Epidermal melanocyte (primary cell): Measurements from ENCODE around the gene SUPT3H.

ENCODE experiments used
- DNase-seq: peaks from one replicate; pipeline ENCODE4 v3.0.0; 2011; ENCODE audit warnings: low spot score; ENCODE audit not compliant: insufficient read length

SUPT3H gene

GRCh38 chr6:44849806-44850205 lies 527.9 kb downstream of the SUPT3H start:
- no peak for DNase-seq

- no peak for DNase-seq
Observed at GRCh38 chr6:44843734-44844133, 534.0 kb downstream of the SUPT3H start.

GRCh38 chr6:44842616-44843015 lies 535.1 kb downstream of the SUPT3H start:
- DNase-seq = no peak

- DNase-seq = no peak
Observed at GRCh38 chr6:44841829-44842228, 535.9 kb downstream of the SUPT3H start.

- no peak for DNase-seq
Observed at GRCh38 chr6:44837741-44838140, 540.0 kb downstream of the SUPT3H start.

- no peak for DNase-seq
Observed at GRCh38 chr6:44837255-44837654, 540.5 kb downstream of the SUPT3H start.

GRCh38 chr6:44833248-44833647 lies 544.5 kb downstream of the SUPT3H start:
- DNase-seq = no peak

GRCh38 chr6:44831002-44831610 lies 546.6 kb downstream of the SUPT3H start:
- no peak for DNase-seq

GRCh38 chr6:44829836-44830235 lies 547.9 kb downstream of the SUPT3H start:
- DNase-seq = no peak

GRCh38 chr6:44828780-44829179 lies 549.0 kb downstream of the SUPT3H start:
- DNase-seq = no peak

- no peak for DNase-seq
Observed at GRCh38 chr6:44826025-44826676, 551.6 kb downstream of the SUPT3H start.

- no peak for DNase-seq
Observed at GRCh38 chr6:44825273-44825672, 552.5 kb downstream of the SUPT3H start.

- DNase-seq = no peak
Observed at GRCh38 chr6:44824567-44824966, 553.2 kb downstream of the SUPT3H start.

GRCh38 chr6:44820759-44821158 lies 557.0 kb downstream of the SUPT3H start:
- DNase-seq = no peak

- no peak for DNase-seq
Observed at GRCh38 chr6:44820321-44820720, 557.4 kb downstream of the SUPT3H start.

- no peak for DNase-seq
Observed at GRCh38 chr6:44811456-44811855, 566.3 kb downstream of the SUPT3H start.

GRCh38 chr6:44809258-44809657 lies 568.5 kb downstream of the SUPT3H start:
- no peak for DNase-seq

GRCh38 chr6:44808148-44808547 lies 569.6 kb downstream of the SUPT3H start:
- DNase-seq = no peak

- DNase-seq = no peak
Observed at GRCh38 chr6:44806656-44807055, 571.1 kb downstream of the SUPT3H start.

GRCh38 chr6:44805238-44805846 lies 572.4 kb downstream of the SUPT3H start:
- no peak for DNase-seq

- DNase-seq = no peak
Observed at GRCh38 chr6:44804546-44805159, 573.1 kb downstream of the SUPT3H start.

- no peak for DNase-seq
Observed at GRCh38 chr6:44804016-44804415, 573.7 kb downstream of the SUPT3H start.
